Ascending aorta (tissue), 2 donors: Measurements from ENCODE around the gene MLYCD. TPM values are rescaled to one million over a fixed set of nuclear protein-coding genes. Genes with fewer than 3 reads are reported as not detected.

Source experiments
- DNase-seq, 2 donors: peaks; one replicate each; pipeline ENCODE4 v3.0.0-alpha.2; 2019; ENCODE audit warnings: low spot score in 2 of 2
- H3K27ac ChIP-seq, 2 donors: fragments of 200-600 bp; sonication (generic); one replicate each; pipeline ENCODE4 v1.5.1; 2016 to 2017; ENCODE audit warnings: mild to moderate bottlenecking in 1 of 2
- H3K27me3 ChIP-seq: fragments of 200-600 bp; sonication (generic); one replicate; pipeline ENCODE4 v1.5.1; 2017
- H3K36me3 ChIP-seq, 2 donors: fragments of 200-600 bp; sonication (generic); one replicate each; pipeline ENCODE4 v1.5.1; 2016
- H3K4me1 ChIP-seq, 2 donors: fragments of 200-600 bp; sonication (generic); one replicate each; pipeline ENCODE4 v1.5.1; 2016 to 2017; ENCODE audit warnings: mild to moderate bottlenecking in 1 of 2
- H3K4me3 ChIP-seq, 2 donors: fragments of 200-600 bp; sonication (generic); one replicate each; pipeline ENCODE4 v1.5.1; 2016 to 2017; ENCODE audit warnings: mild to moderate bottlenecking in 1 of 2
- H3K9me3 ChIP-seq, 2 donors: fragments of 200-600 bp; sonication (generic); one replicate each; pipeline ENCODE4 v1.5.1; 2016
- CTCF ChIP-seq, 3 experiments: fragments of 200-600 bp in 2 of 3; fragments of 450-650 bp in 1 of 3; sonication (generic) in 2 of 3; IDR thresholded peaks; one replicate each; pipeline ENCODE4 v1.5.1; 2016 to 2019; ENCODE audit warnings: antibody characterized with exemption in 3 of 3, mild to moderate bottlenecking in 1 of 3, moderate library complexity in 1 of 3
- intact Hi-C: fragments of 100-400 bp; cut with DNase I; formaldehyde crosslinking; loops from one replicate; pipeline ENCODE4 v1.15.1; 2023
- total RNA-seq: library from RNA; depleted of rRNA; stranded (reverse); fragments of >200 nt; gene quantifications from one replicate; pipeline ENCODE4 v1.1.0, GENCODE V29; 2016

MLYCD gene
- total RNA-seq, 1 donor from 2014 or later = 13.4 TPM

- H3K9me3 ChIP-seq = no peaks in the 10 kb centered on the region
- intact Hi-C loops = loop anchor here (5.0 to 10.0 kb wide), 2 partner anchors 226 to 237 kb away; no protein-coding TSS in a partner anchor
- no peak overlapping the region for H3K4me3 ChIP-seq
- no peaks in the 10 kb centered on the region for H3K27me3 ChIP-seq
- no peak overlapping the region for H3K27ac ChIP-seq
- no peak for DNase-seq
- no peaks in the 10 kb centered on the region for H3K36me3 ChIP-seq
- H3K4me1 ChIP-seq = peaks cover 8 to 22% of the 10 kb centered on the region in 2 donors
- TF ChIP-seq CTCF (IDR thresholded peaks at IDR 0.05) = no peak
Observed at GRCh38 chr16:83951544-83951943, 52.6 kb downstream of the MLYCD start.

DNA sequence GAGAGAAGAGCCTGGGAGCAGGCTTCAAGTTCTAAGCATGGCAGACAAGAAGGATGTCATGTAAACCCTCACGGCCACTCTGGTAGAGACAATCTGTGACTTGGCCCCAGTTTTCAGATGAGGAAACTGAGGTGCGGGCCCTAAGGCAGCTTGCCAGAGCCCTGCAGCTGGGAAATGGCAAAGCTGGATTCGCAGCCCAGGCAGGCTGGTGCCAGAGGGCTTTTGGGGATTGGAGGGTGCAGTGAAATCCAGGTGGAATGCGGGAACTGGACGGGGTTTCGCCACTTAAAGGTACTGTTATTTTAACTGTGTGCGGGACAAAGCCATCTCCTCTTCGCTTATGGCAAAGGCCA lies 53.6 kb downstream of the MLYCD start:
- no peak for TF ChIP-seq CTCF (IDR thresholded peaks at IDR 0.05)
- Histone ChIP-seq H3K9me3 (no peaks in the 10 kb centered on the region), H3K4me1 (peaks cover 8 to 22% of the 10 kb centered on the region in 2 donors), H3K27ac (peak overlapping the region; percentile 89 to 94), H3K4me3 (peak overlapping the region; percentile 36 to 76), H3K27me3 (no peaks in the 10 kb centered on the region), H3K36me3 (no peaks in the 10 kb centered on the region)
- no peak for DNase-seq
- intact Hi-C loops = loop anchor here (2.0 to 10.0 kb wide), 5 partner anchors 26 to 238 kb away; partner anchors contain the start of genes MBTPS1 and MLYCD

DNA sequence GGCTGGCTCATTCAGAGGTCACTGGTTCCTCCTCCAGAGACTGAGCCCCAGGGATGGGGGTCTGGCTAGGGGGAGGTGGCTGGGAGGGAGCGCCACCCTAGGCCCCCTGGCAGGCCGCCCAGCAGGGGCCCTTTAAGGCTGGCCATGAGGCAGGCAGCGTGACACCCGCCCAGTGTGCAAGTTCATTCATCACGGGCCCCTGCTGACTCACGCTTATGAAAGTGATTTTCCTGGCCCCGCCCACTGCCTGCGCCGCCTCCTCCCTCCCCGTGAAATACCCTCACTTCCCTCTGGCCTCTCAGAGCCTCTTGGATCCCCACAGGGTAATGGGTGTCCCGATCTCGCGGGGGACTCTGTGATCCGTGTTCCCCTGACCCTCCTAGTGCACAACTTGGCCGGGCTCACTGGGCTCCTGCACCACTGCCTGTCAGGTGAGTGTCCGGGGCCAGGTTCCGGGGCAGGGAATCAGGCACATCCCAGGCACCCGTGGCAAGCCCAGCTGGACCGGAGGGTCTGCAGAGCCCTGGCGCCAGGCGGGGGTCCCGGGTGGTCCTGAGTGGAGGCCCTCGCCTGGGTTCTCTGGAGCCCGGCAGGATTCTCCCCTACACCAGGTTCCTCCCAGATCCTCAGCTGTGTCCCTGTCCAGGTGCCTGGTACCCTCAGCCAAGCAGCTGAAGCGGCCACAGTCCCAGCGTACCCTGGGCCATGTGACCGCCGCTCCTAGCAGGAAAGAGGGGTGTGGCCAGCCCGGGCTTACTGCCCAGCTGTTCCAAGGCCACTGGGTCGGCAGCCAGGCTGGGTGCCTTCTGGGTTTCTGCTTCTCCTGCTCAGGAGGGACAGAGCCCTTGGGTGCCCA lies 54.3 kb downstream of the MLYCD start, which contains the start of gene OSGIN1:
TSS of gene OSGIN1 (plus strand) at position 301 of the 856 bp plus-strand sequence. CDS start 4,432 bp downstream, outside the sequence.
- peak within 1 kb of the TSS; percentile 89 to 94 for H3K27ac ChIP-seq
- peak; percentile 87 to 98 for DNase-seq
- H3K4me1 ChIP-seq = peaks cover 8 to 22% of the 10 kb centered on the region in 2 donors
- H3K4me3 ChIP-seq = peak within 1 kb of the TSS; percentile 64 to 76
- peaks cover 0 to 5% of the 10 kb centered on the region in 2 donors for H3K36me3 ChIP-seq
- TF ChIP-seq CTCF (IDR thresholded peaks at IDR 0.05) = no peak
- H3K9me3 ChIP-seq = no peaks in the 10 kb centered on the region
- intact Hi-C loops = loop anchor here (2.0 to 10.0 kb wide), 5 partner anchors 26 to 238 kb away; partner anchors contain the start of genes MBTPS1 and MLYCD
- H3K27me3 ChIP-seq = no peaks in the 10 kb centered on the region

DNA sequence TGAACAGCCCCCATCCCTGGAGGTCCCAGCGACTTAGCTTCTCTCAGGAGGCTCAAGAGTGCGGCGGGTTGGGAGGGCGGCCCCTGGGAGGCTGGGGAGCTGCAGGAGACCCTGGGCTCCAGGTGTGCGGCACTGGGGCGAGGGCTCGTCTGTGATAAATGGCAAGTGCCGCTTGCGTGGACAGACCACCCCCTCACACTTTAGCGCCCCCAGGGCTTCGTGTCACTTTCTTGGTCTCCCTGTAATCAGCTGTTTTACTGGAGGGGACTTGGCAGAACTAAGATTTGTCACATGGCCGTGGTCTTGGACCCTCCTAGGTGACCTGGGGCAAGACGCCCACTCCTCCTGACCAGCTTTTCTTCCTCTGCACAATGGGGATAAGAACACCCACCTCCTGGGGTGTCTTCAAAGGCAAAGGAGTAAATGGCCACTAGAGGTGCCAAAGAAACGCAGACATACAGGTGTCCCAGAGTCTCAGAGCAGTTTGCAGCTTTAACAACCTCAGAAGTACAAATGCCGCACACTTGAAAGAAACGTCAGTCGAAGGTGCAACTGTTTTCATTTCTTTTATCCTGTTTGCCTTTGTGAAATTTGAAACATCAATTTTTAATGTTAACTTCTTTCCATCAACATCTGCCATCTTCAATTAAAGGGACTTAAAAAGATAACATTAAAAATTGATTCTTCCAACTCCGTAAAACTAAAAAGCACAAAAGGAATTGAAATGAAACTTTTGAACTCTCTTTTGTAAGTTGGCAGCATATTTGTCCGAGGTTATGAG lies 55.1 kb downstream of the MLYCD start:
- intact Hi-C loops = loop anchor here (2.0 to 10.0 kb wide), 5 partner anchors 27 to 239 kb away; partner anchors contain the start of genes MBTPS1 and MLYCD
- Histone ChIP-seq H3K4me3 (peak overlapping the region; percentile 64 to 76), H3K4me1 (peaks cover 8 to 22% of the 10 kb centered on the region in 2 donors), H3K27ac (peak overlapping the region; percentile 89 to 94), H3K27me3 (no peaks in the 10 kb centered on the region), H3K36me3 (peaks cover 0 to 13% of the 10 kb centered on the region in 2 donors), H3K9me3 (no peaks in the 10 kb centered on the region)
- no peak for DNase-seq
- peak in 1 of 3 experiments; percentile 52 for TF ChIP-seq CTCF (IDR thresholded peaks at IDR 0.05)

DNA sequence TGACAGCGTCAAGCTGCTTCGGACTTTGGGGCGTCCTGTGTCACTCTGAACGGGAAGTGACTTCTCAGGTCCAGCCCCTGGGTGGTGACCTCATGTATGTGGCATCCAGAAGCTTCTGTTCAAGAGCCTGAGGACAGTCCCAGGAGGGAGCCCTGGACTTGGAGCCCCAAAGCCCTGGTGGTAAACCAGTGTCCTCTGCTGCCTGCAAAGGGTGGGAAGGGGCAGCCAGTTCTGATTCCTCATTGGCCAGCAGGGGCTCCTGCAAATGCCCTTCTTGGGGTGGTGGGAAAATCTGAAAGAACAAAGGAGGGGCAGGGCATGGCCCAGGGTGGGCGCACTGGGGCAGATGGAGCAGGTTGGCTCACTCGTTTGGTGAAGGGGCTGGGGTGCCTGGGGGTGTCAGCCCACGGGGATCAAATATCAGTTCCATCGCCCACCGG lies 55.7 kb downstream of the MLYCD start:
- H3K27me3 ChIP-seq = no peaks in the 10 kb centered on the region
- no peak for TF ChIP-seq CTCF (IDR thresholded peaks at IDR 0.05)
- H3K4me3 ChIP-seq = peak overlapping the region; percentile 64 to 76
- no peaks in the 10 kb centered on the region for H3K9me3 ChIP-seq
- peaks cover 5 to 19% of the 10 kb centered on the region in 2 donors for H3K36me3 ChIP-seq
- peak overlapping the region; percentile 89 to 94 for H3K27ac ChIP-seq
- intact Hi-C loops = loop anchor here (5.0 to 10.0 kb wide), 2 partner anchors 223 to 240 kb away; no protein-coding TSS in a partner anchor
- peaks cover 8 to 22% of the 10 kb centered on the region in 2 donors for H3K4me1 ChIP-seq
- peak; percentile 35 to 91 for DNase-seq
